GM19397 (cell line): Measurements from ENCODE around the gene LIMS1.
A peak's percentile ranks its signal among the peaks of the same experiment; 100 is the strongest.
"Not testable (repeated sequence)": the region's sequence is repeated elsewhere in the genome, so short reads cannot be mapped to it uniquely, and the experiment has no call there.

ENCODE experiments used
- ATAC-seq: cut with Tn5 transposase; IDR thresholded peaks from one replicate; pipeline ENCODE4 v1.9.1; 2021; ENCODE audit warnings: mild to moderate bottlenecking, moderate library complexity; ENCODE audit not compliant: unreplicated experiment

LIMS1 gene

GRCh38 chr2:108548208-108549003, 14.1 kb downstream of the LIMS1 start:
- ATAC-seq: no peak

GRCh38 chr2:108552566-108552965, 18.3 kb downstream of the LIMS1 start:
- no peak for ATAC-seq

GRCh38 chr2:108553209-108553919, 19.1 kb downstream of the LIMS1 start:
- no peak for ATAC-seq

- ATAC-seq: no peak
These were observed 20.3 kb downstream of the LIMS1 start for GRCh38 chr2:108554528-108554927.

- no peak for ATAC-seq
These were observed 21.3 kb downstream of the LIMS1 start for GRCh38 chr2:108555572-108555971.

GRCh38 chr2:108556581-108556980, 22.3 kb downstream of the LIMS1 start:
- ATAC-seq: not testable (repeated sequence)

- ATAC-seq: no peak
These were observed 26.1 kb downstream of the LIMS1 start for GRCh38 chr2:108560241-108560811.

GRCh38 chr2:108560895-108561530, 26.7 kb downstream of the LIMS1 start:
- no peak for ATAC-seq

- no peak for ATAC-seq
These were observed 28.0 kb downstream of the LIMS1 start for GRCh38 chr2:108562274-108562673.

- ATAC-seq: no peak
These were observed 30.2 kb downstream of the LIMS1 start for GRCh38 chr2:108564510-108564909.

- peak; percentile 73 for ATAC-seq
These were observed 31.6 kb downstream of the LIMS1 start for GRCh38 chr2:108565778-108566375.

- ATAC-seq: no peak
These were observed 36.1 kb downstream of the LIMS1 start for GRCh38 chr2:108570416-108570815.

GRCh38 chr2:108571286-108571685, 37.0 kb downstream of the LIMS1 start:
- no peak for ATAC-seq

GRCh38 chr2:108573061-108573460, 38.8 kb downstream of the LIMS1 start:
- ATAC-seq: no peak

GRCh38 chr2:108574332-108574731, 40.1 kb downstream of the LIMS1 start:
- no peak for ATAC-seq

GRCh38 chr2:108575132-108575966, 41.1 kb downstream of the LIMS1 start:
- peak; percentile 97 for ATAC-seq

- ATAC-seq: no peak
These were observed 42.8 kb downstream of the LIMS1 start for GRCh38 chr2:108577099-108577498.

GRCh38 chr2:108579623-108580022, 45.4 kb downstream of the LIMS1 start:
- ATAC-seq: no peak

- no peak for ATAC-seq
These were observed 45.8 kb downstream of the LIMS1 start for GRCh38 chr2:108580050-108580449.

- ATAC-seq: peak; percentile 62
These were observed 49.7 kb downstream of the LIMS1 start for GRCh38 chr2:108583903-108584520.
